ENCODE results near the gene ITM2C.

GRCh38 chr2:230870544-230871360, 6.0 kb downstream of the ITM2C start:
- no peak for TF ChIP-seq MAX (IDR thresholded peaks at IDR 0.05)
- no peak for TF ChIP-seq USF1 (IDR thresholded peaks at IDR 0.05)
- no peak for TF ChIP-seq RAD21 (IDR thresholded peaks at IDR 0.05; ENCODE audit: low read depth)
- TF ChIP-seq TCF12 (IDR thresholded peaks at IDR 0.05; ENCODE audit: low read depth), result no peak
- no peak for TF ChIP-seq ZBTB7A (IDR thresholded peaks at IDR 0.05; ENCODE audit: low read depth)

Data from Ishikawa (cell line).